Measurements from ENCODE around the gene NBPF1.
"Not testable (repeated sequence)": the region's sequence is repeated elsewhere in the genome, so short reads cannot be mapped to it uniquely, and the experiment has no call there.

NBPF1 gene

GRCh38 chr1:16612332-16613172, 812 bp downstream of the NBPF1 start:
- intact Hi-C loops (cut with DNase I): no loop called here

GRCh38 chr1:16611981-16612331, 1.4 kb downstream of the NBPF1 start:
- DNase-seq: peak in 27 of 42 donors; percentile 6 to 73 (median 36)
- intact Hi-C loops (cut with DNase I): not testable (repeated sequence)

More at GRCh38 chr1:16612332-16613172, 812 bp downstream of the NBPF1 start:
- DNase-seq: peak; percentile 59 to 93 (median 78)

GRCh38 chr1:16611164-16611563, 2.2 kb downstream of the NBPF1 start:
- intact Hi-C loops (cut with DNase I): not testable (repeated sequence)
- peak in 14 of 42 donors; percentile 1 to 50 (median 12) for DNase-seq

GRCh38 chr1:16610553-16610952, 2.8 kb downstream of the NBPF1 start:
- intact Hi-C loops (cut with DNase I): not testable (repeated sequence)
- DNase-seq: peak in 3 of 42 donors; percentile 0 to 32 (median 1)

- DNase-seq: peak in 10 of 42 donors; percentile 1 to 37 (median 7)
- intact Hi-C loops (cut with DNase I): not testable (repeated sequence)
Observed at GRCh38 chr1:16609761-16610160, 3.6 kb downstream of the NBPF1 start.

GRCh38 chr1:16608838-16609560, 4.4 kb downstream of the NBPF1 start:
- intact Hi-C loops (cut with DNase I): no loop called here
- peak in 2 of 42 donors; percentile 1 to 33 for DNase-seq

- intact Hi-C loops (cut with DNase I): not testable (repeated sequence)
- peak in 7 of 42 donors; percentile 1 to 47 (median 6) for DNase-seq
Observed at GRCh38 chr1:16607853-16608815, 5.2 kb downstream of the NBPF1 start.

- DNase-seq: peak in 4 of 42 donors; percentile 1 to 47 (median 3)
- intact Hi-C loops (cut with DNase I): no loop called here
Observed at GRCh38 chr1:16607433-16607851, 5.9 kb downstream of the NBPF1 start.

GRCh38 chr1:16606666-16607432, 6.5 kb downstream of the NBPF1 start:
- intact Hi-C loops (cut with DNase I): not testable (repeated sequence)
- DNase-seq: peak in 1 of 42 donors; percentile 1

- DNase-seq: peak in 5 of 42 donors; percentile 1 to 56 (median 53)
- intact Hi-C loops (cut with DNase I): no loop called here
Observed at GRCh38 chr1:16605532-16606505, 7.5 kb downstream of the NBPF1 start.

GRCh38 chr1:16605213-16605525, 8.2 kb downstream of the NBPF1 start:
- DNase-seq: no peak
- intact Hi-C loops (cut with DNase I): no loop called here

- intact Hi-C loops (cut with DNase I): not testable (repeated sequence)
- DNase-seq: peak in 1 of 42 donors; percentile 0
Observed at GRCh38 chr1:16604514-16605212, 8.7 kb downstream of the NBPF1 start.

- intact Hi-C loops (cut with DNase I): not testable (repeated sequence)
Observed at GRCh38 chr1:16603623-16604022, 9.7 kb downstream of the NBPF1 start.

GRCh38 chr1:16602336-16603011, 10.9 kb downstream of the NBPF1 start:
- intact Hi-C loops (cut with DNase I); DNase-seq: not testable (repeated sequence)

More at GRCh38 chr1:16603623-16604022, 9.7 kb downstream of the NBPF1 start:
- peak in 1 of 42 donors; percentile 6 for DNase-seq

GRCh38 chr1:16600855-16601786, 12.2 kb downstream of the NBPF1 start:
- DNase-seq; intact Hi-C loops (cut with DNase I): not testable (repeated sequence)
